Erythroblast (primary cell): ENCODE results near the gene COL5A1.

Source experiments
- GATA1 ChIP-seq: IDR thresholded peaks from 2 replicates; pipeline ENCODE4 v1.6.1; 2011; ENCODE audit warnings: low read depth, mild to moderate bottlenecking, control low read depth, low read length, moderate library complexity
- POLR2A ChIP-seq: IDR thresholded peaks from 2 replicates; pipeline ENCODE4 v1.6.1; 2011; ENCODE audit warnings: mild to moderate bottlenecking, low read length

GRCh38 chr9:134871697-134872340, 230.2 kb downstream of the COL5A1 start:
- no peak for TF ChIP-seq POLR2A
- no peak for TF ChIP-seq GATA1
